ENCODE data around the gene LTO1.

Gene LTO1

GRCh38 chr11:69644071-69644961 is 30.8 kb downstream of the LTO1 start:
- DNase-seq, result no peak

- no peak for DNase-seq
Observed at GRCh38 chr11:69643646-69644045, 31.5 kb downstream of the LTO1 start.

DNA sequence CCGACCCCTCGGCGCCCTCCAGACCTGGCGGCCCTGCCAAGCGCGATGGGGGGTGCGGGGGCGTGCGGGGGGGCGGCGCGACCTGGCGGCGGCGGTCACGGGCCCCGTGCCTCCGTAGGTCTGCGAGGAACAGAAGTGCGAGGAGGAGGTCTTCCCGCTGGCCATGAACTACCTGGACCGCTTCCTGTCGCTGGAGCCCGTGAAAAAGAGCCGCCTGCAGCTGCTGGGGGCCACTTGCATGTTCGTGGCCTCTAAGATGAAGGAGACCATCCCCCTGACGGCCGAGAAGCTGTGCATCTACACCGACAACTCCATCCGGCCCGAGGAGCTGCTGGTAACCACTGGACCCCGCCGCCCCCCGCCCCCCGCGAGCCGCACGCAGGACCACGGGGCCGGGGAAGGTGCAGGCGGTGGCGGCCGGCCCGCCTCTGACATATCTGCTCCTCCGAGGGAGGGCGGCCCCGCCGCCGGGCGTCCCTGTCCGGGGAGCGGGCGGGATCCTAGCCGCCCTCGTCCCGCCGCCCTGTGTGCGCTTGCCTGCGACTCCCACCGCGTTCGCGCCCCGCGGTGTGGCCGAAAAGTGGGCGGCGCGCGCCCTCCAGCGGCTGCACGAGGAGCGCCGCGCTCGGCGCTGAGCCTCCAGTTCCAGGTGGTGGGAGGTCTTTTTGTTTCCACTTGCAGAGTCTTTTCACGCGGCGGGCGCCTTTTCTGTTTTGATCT is 32.1 kb downstream of the LTO1 start:
- peak; percentile 49 to 56 for DNase-seq

DNA sequence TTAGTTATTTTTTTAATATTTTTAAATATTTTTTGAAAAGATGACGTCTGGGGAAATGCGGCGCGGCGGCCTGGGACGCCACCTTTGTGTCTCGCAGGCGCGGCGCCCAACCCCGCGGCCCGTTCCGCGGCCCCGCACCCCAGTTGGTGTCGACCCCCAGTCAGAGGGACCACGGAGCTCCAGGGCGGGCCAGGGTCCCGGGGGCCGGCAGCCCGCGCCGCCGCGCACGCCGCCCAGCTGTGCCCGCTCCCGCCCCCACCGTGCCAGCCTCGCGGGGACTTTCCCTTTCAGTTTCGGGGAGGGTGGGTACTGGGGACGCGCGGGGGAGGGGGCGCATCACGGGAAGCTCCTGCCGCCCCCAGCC is 32.6 kb downstream of the LTO1 start:
- DNase-seq, result no peak

DNA sequence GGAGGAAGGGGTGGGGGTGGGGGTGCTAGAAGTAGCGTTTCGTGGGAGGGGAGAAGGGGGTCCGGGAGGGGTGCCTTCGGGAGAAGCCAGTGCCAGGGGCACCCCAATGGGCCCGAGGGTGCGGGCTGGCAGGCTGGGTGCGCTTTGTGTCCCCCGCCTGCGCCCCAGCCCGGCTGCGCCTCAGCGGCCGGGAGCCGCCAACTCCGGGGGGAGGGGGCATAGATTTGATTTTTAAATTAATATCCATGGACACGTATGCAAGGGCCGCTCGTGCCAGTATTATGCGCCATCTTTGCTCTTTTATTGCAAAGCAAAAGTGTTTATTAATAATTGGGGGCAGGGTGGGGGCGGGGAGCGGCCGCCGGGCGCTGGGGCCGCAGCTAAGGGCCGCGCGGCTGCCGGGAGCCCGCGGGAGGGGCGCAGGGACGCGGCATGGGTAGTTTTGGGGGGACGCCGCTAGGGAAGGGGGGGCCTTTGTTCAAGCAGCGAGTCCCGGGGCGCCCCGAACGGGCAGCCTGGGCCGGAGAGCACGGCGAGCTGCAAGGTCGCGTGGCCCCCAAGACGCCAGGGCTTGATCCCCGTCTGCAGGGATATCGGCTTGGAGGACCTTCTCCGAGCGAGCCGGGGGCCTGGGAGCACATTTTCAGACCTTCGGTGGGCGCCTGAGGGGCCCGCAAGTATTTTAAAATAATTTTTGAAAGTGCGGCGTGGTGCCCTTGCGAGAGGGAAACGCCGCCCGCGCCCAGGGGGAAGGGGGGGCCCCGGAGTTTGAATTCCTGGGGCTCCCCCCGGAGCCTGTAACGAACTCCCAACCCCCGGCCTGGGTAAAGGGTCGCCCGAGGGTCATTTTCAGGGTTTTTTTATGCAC is 33.2 kb downstream of the LTO1 start:
- DNase-seq, result no peak

- no peak for DNase-seq
Observed at GRCh38 chr11:69640995-69641581, 34.1 kb downstream of the LTO1 start, which contains the start of gene CCND1. Gene CCND1 (plus strand): TSS chr11:69641156. CDS start chr11:69641314, 158 bp downstream.

- DNase-seq, result no peak
Observed at GRCh38 chr11:69640260-69640994, 34.7 kb downstream of the LTO1 start.

- no peak for DNase-seq
Observed at GRCh38 chr11:69639831-69640230, 35.3 kb downstream of the LTO1 start.

- no peak for DNase-seq
Observed at GRCh38 chr11:69638941-69639681, 36.0 kb downstream of the LTO1 start.

DNA sequence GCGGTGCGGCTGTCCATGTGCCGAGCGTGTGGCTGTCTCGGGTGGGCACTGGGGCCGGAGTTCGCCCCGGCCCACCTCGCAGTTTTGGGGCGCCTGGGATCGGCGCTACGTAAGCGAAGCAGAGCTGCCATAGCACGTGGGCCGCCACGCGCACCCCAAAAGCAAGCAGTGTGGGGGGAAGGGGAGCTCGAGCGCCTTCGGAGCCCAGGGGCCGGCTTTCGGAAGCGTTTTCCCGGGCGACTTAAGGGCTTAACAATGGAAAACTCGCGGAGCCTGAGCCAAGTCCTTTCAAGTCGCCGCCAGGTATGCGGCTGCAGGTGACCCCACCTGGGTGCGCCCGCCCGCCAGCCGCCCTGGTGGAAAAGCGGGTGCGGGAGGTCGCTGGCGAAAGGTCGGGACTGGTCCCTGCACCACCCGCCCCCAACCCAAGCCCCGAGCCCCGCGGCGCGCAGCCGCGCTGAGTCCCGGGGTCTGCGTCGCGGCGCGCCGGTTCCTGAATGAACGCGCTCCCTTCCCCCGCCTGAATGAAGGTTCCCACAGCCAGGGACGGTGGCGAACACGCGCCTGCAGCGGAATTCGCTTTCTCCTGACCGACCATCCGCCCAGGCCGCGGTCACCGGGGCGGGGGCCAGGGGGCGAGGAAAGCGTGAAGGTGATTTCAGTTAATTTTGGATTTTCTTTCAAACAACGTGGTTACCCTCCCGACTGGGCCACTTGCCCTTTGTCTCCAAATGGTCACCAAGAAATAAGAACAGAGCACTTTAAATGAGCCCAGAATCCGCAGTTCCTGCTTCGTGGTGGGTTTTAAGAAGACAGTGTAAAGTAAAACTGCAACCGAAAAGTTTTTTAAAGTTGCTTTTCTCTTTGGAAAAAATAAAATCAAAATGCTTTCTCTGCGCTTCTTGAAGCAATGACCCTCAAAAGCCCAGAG is 36.9 kb downstream of the LTO1 start:
- DNase-seq, result no peak

- DNase-seq, result no peak
Observed at GRCh38 chr11:69637198-69637940, 37.8 kb downstream of the LTO1 start.

GRCh38 chr11:69636512-69637197 is 38.5 kb downstream of the LTO1 start:
- DNase-seq, result no peak

- DNase-seq, result no peak
Observed at GRCh38 chr11:69635804-69636511, 39.2 kb downstream of the LTO1 start.

- DNase-seq, result no peak
Observed at GRCh38 chr11:69635195-69635594, 40.0 kb downstream of the LTO1 start.

GRCh38 chr11:69634590-69634989 is 40.6 kb downstream of the LTO1 start:
- no peak for DNase-seq

DNA sequence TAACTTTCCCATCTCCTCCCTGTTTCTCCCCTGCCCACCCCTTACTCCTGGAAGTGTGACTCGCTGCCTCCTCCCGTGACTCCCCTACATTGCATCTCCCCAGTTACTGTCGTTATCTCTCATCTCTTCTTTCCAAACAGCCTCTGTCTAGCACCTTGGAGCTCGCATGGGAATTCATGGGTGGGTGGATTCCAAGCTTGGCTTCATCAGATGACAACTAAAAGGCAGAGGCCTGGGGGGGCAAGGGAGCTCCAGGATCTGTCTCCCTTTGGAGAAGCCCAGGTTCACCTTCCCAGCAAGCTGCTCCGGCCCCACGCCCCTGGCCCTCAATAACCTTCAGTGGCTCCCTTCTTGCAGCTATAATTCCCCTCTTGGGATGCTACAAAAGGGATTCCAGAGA is 41.1 kb downstream of the LTO1 start:
- no peak for DNase-seq

DNA sequence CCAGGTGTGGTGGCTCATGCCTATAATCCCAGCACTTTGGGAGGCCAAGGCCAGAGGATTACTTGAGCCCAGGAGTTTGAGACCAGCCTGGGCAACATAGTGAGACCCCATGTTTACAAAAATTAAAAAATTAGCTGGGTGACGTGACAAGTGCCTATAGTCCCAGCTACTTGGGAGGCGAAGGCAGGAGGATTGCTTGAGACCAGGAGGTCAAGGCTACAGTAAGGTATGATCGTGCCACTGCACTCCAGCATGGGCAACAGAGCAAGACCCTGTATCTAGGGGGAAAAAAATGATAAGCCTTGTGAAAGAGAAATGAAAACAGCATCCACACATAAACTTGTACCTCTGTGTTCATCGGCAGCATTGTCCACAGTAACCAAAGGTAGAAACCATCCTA is 42.3 kb downstream of the LTO1 start:
- no peak for DNase-seq

DNA sequence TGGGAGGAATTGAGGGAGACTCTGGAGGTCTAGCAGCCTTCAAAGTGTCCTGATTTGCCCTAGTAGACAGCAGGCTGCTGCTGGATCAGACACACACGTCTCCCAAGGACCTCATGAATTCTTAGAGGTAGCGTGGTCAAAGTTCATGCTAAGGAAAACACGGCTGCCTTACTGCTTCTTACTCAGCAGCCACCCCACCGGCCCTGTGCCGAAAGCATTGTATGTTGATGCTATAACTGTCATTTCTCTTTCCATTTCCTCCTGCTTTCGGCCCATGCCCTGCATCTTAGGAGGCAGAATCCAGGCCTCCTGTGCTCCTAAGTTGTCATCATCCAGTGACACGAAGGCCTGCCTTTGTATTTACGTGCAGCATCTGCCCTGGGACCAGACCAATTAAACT is 44.7 kb downstream of the LTO1 start:
- DNase-seq, result no peak

Measured in bone marrow (tissue), 2 donors.